Subcutaneous abdominal adipose tissue (tissue), 5 donors: Measurements from ENCODE around the gene RGS7.
"Not testable (repeated sequence)": the region's sequence is repeated elsewhere in the genome, so short reads cannot be mapped to it uniquely, and the experiment has no call there.

Source experiments
- H3K27ac ChIP-seq: one replicate; pipeline ENCODE4 v1.7.0; 2013; ENCODE audit warnings: low read depth, mild to moderate bottlenecking, inconsistent platforms, low read length, moderate library complexity
- H3K27me3 ChIP-seq, 5 donors: one replicate each; pipeline ENCODE4 v1.7.0; 2013; ENCODE audit warnings: low read length in 5 of 5, inconsistent platforms in 1 of 5; ENCODE audit not compliant: control insufficient read depth in 5 of 5, insufficient read depth in 4 of 5
- H3K36me3 ChIP-seq, 5 donors: one replicate each; pipeline ENCODE4 v1.7.0; 2013; ENCODE audit warnings: low read length in 5 of 5; ENCODE audit not compliant: control insufficient read depth in 5 of 5, insufficient read depth in 5 of 5
- H3K4me1 ChIP-seq, 5 donors: one replicate each; pipeline ENCODE4 v1.7.0; 2013; ENCODE audit warnings: low read length in 5 of 5, mild to moderate bottlenecking in 3 of 5, moderate library complexity in 1 of 5; ENCODE audit not compliant: control insufficient read depth in 5 of 5, insufficient read depth in 5 of 5
- H3K4me3 ChIP-seq, 5 donors: one replicate each; pipeline ENCODE4 v1.7.0; 2013; ENCODE audit warnings: low read length in 5 of 5, low read depth in 1 of 5
- H3K9ac ChIP-seq, 5 donors: one replicate each; pipeline ENCODE4 v1.7.0; 2013; ENCODE audit warnings: low read length in 5 of 5, mild to moderate bottlenecking in 4 of 5, moderate library complexity in 3 of 5
- H3K9me3 ChIP-seq, 5 donors: one replicate each; pipeline ENCODE4 v1.7.0; 2013; ENCODE audit warnings: low read length in 5 of 5; ENCODE audit not compliant: control insufficient read depth in 5 of 5
- donor health status: healthy.
- donor health status: healthy.
- donor health status: healthy.
- donor health status: healthy.
- donor health status: healthy.

RGS7 gene

DNA sequence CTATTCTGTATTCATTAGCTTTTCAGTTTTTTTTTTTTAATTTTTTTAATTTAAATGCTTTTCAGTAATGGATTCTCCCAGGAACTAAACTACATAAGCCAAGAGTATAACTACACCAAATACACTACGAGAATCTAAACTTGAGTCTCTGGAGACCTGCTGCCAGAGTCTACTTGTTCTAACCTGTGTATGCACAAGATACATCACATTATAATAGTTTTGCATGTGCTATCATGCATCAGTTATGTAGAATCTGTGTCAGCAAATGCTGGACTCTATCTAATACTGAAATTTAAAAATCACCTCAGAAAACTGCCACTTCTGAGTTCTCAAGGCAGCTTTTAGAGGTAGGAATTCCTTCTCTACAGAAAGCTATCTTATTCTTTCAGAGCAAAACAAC, 598.7 kb downstream of the RGS7 start:
- H3K4me3 ChIP-seq: no peak overlapping the region
- H3K9ac ChIP-seq: no peak overlapping the region
- peaks cover 0 to 3% (median 0%) of the 10 kb centered on the region in 5 donors for H3K9me3 ChIP-seq
- H3K27ac ChIP-seq: no peak overlapping the region
- no peaks in the 10 kb centered on the region for H3K36me3 ChIP-seq
- no peaks in the 10 kb centered on the region for H3K27me3 ChIP-seq
- no peaks in the 10 kb centered on the region for H3K4me1 ChIP-seq

DNA sequence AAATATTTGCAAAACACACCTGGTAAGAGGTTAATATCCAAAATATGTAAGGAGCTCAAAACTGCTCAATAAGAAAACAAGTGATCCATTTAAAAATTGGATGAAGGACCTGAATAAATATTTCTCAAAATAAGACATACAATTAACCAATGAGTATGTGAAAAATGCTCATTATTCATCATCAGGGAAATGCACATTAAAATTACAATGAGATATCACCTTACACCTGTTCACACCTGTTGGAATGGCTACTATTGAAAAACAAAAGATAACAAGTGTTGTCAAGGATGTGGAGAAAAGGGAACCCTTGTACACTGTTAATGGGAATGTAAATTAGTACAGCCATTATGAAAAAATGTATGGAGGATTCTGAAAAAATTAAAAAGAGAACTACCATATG, 609.1 kb downstream of the RGS7 start:
- H3K4me3 ChIP-seq: no peak overlapping the region
- H3K4me1 ChIP-seq: no peaks in the 10 kb centered on the region
- H3K27me3 ChIP-seq: no peaks in the 10 kb centered on the region
- H3K9me3 ChIP-seq: no peaks in the 10 kb centered on the region
- H3K9ac ChIP-seq: no peak overlapping the region
- no peak overlapping the region for H3K27ac ChIP-seq
- H3K36me3 ChIP-seq: no peaks in the 10 kb centered on the region

DNA sequence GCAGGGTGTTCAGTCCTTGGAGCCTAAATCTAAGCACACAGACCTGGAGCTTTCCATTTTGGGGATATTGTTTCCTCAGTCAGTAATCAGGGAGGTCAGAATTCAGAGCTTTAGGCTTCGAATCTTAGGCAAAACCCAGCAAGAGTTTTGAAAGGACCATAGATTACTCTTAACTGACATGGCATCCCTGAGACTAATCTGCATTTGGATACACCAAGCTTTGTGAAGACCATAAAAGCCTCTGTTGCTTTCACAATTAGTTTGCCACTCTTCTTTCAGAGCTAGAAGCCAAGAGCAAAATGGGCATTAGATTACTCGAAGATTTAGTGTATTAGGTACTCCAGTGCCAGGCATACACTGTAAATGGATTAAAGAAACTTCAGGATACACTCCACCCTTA, 613.3 kb downstream of the RGS7 start:
- no peaks in the 10 kb centered on the region for H3K36me3 ChIP-seq
- H3K27me3 ChIP-seq: no peaks in the 10 kb centered on the region
- no peak overlapping the region for H3K9ac ChIP-seq
- no peak overlapping the region for H3K27ac ChIP-seq
- H3K4me1 ChIP-seq: no peaks in the 10 kb centered on the region
- H3K9me3 ChIP-seq: no peaks in the 10 kb centered on the region
- no peak overlapping the region for H3K4me3 ChIP-seq

DNA sequence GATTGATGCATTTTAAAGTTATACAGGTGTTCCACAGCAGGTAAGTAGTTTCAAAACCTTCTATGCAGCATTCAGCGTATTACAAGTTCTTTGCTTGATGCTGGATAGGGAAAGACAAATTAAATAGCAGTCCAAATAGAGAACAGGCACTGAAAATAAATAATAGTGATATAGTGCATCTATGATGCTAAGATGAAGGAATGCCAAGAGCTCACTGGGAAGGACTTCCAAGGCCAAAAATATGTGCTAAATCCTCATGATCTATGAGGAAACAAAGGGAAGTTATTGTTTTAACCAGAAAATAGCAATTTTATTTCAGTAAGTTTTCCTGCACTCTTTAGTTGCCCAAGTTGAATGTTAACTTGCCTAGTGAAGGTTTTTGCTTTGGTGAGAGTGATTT, 617.3 kb downstream of the RGS7 start:
- Histone ChIP-seq H3K36me3 (no peaks in the 10 kb centered on the region), H3K9me3 (no peaks in the 10 kb centered on the region), H3K4me1 (no peaks in the 10 kb centered on the region), H3K9ac (no peak overlapping the region), H3K27ac (no peak overlapping the region), H3K27me3 (no peaks in the 10 kb centered on the region), H3K4me3 (no peak overlapping the region)

DNA sequence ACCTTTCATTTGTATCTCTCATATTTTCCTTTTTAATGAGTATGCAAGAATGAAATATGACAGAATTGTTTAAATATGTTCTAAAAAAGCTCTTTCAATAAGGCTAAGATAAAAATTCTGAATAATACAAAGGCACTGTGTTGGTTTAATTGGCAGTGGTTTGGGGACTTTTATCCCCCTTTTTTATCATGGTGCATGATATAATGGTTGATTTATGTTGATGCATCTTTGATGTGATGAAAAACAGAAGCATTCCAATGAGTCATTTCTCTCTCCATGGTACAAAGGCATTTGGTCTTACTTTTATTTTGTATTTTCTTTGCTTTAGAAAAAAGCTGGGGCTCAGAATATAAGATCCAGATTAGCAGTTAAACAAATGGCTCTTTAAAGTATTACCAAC, 617.9 kb downstream of the RGS7 start:
- no peak overlapping the region for H3K4me3 ChIP-seq
- no peaks in the 10 kb centered on the region for H3K27me3 ChIP-seq
- no peak overlapping the region for H3K9ac ChIP-seq
- no peak overlapping the region for H3K27ac ChIP-seq
- H3K4me1 ChIP-seq: no peaks in the 10 kb centered on the region
- H3K36me3 ChIP-seq: no peaks in the 10 kb centered on the region
- H3K9me3 ChIP-seq: no peaks in the 10 kb centered on the region

DNA sequence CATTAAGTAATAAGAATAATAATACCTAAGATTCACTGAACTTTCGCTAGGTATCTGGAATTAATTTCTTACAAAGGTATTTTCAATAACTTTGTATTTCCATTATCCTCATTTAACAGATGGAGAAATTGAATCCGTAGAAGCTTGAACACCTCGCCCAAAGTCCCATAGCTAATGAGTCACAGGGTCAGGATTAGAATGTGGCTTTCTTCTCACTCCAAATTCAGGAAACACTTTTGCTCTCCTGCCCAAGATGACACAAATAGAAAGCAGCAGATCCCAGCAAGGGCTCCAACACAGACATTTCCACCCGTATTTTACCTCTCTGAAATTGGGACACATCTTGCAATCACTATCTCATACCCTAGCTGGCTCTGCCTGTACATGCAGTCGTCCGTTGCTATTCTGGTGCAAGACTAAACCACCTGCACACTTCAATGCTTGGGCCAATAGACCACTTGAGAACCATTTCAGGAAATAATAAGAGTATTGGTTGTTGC, 619.2 kb downstream of the RGS7 start:
- Histone ChIP-seq H3K9me3 (no peaks in the 10 kb centered on the region), H3K27ac (no peak overlapping the region), H3K36me3 (no peaks in the 10 kb centered on the region), H3K4me1 (no peaks in the 10 kb centered on the region), H3K9ac (no peak overlapping the region), H3K27me3 (no peaks in the 10 kb centered on the region), H3K4me3 (no peak overlapping the region)

DNA sequence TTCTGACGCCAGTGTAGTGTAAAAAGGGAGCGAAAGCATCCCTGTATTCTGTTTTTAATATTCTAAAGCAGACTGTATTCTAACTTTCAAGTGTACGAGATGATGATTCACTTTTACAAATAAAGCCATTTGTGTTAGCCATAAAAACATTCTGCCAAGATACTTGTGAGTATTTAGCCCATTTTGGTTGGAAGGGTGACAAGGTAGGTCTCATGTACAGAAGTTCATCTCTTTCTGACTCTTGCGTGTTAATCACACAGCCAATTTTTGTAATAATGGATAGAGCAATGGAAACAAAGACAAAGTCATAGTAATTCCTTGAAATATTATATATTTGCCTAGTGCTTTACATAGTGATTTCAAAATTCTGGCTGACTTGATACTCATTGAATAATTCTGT, 619.7 kb downstream of the RGS7 start:
- H3K27me3 ChIP-seq: no peaks in the 10 kb centered on the region
- no peak overlapping the region for H3K9ac ChIP-seq
- H3K27ac ChIP-seq: no peak overlapping the region
- no peaks in the 10 kb centered on the region for H3K4me1 ChIP-seq
- no peaks in the 10 kb centered on the region for H3K9me3 ChIP-seq
- H3K4me3 ChIP-seq: no peak overlapping the region
- H3K36me3 ChIP-seq: no peaks in the 10 kb centered on the region

DNA sequence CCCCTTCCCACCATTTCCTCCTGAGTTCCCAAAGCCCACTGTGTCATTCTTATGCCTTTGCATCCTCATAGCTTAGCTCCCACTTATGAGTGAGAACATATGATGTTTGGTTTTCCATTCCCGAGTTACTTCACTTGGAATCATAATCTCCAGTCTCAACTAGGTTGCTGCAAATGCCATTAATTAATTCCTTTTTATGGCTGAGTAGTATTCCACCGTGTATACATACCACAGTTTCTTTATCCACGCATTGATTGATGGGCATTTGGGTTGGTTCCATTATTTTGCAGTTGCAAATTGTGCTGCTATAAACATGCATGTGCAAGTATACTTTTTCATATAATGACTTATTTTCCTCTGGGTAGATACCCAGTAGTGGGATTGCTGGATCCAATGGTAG, 622.3 kb downstream of the RGS7 start:
- H3K27ac ChIP-seq, H3K36me3 ChIP-seq, H3K4me1 ChIP-seq, H3K27me3 ChIP-seq, H3K9ac ChIP-seq, H3K4me3 ChIP-seq, H3K9me3 ChIP-seq: not testable (repeated sequence)

DNA sequence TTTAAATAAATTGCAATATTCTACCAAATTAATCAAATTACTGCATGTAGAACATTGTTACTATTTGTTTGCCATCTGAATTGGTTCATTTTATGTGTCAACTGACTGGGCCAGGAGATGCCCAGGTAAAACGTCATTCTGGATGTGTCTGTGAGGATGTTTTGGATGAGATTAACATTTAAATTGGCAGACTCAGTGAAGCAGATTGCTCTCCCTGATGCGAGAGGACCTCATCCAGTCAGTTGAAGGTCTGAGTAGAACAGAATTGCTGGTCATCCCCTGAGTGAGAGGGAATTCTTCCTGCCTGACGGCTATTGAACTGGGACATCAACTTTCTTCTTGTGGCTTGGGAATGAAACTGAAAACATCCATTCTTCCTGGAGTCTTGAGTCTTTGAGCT, 623.0 kb downstream of the RGS7 start:
- Histone ChIP-seq H3K27me3 (no peaks in the 10 kb centered on the region), H3K27ac (no peak overlapping the region), H3K36me3 (no peaks in the 10 kb centered on the region), H3K4me3 (no peak overlapping the region), H3K4me1 (no peaks in the 10 kb centered on the region), H3K9ac (no peak overlapping the region), H3K9me3 (no peaks in the 10 kb centered on the region)

DNA sequence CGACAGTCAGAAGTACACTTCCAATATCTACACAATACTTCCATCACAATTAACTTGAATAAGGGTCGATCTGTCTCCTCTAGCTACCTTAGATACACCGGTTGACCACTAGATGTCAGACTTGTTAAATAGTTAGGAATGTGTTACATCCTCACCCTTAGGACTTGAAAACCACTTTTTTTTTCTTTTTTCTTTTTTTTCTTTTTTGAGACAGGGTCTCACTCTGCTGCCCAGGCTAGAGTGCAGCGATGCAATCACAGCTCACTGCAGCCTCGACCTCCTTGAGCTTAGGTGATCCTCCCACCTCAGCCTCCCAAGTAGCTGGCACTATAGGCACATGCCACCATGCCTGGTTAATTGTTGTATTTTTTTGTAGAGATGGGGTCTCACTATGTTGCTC, 624.6 kb downstream of the RGS7 start:
- Histone ChIP-seq H3K9me3 (no peaks in the 10 kb centered on the region), H3K36me3 (no peaks in the 10 kb centered on the region), H3K4me1 (no peaks in the 10 kb centered on the region), H3K4me3 (no peak overlapping the region), H3K9ac (no peak overlapping the region), H3K27ac (no peak overlapping the region), H3K27me3 (no peaks in the 10 kb centered on the region)
